IMR-90 (cell line): ENCODE results near the gene RABGEF1. TPM values are rescaled to one million over a fixed set of nuclear protein-coding genes. Genes with fewer than 3 reads are reported as not detected.

Experiments
- ATAC-seq: fragments of 200-7000 bp; cut with Tn5 transposase; 2 replicates; pipeline ENCODE4 v1.9.1; 2020; ENCODE audit warnings: low read depth, mild to moderate bottlenecking, moderate library complexity
- BruUV-seq: library from RNA; stranded (reverse); fragments of 400-500 nt; replicated peaks from 2 replicates; lab custom pipeline; 2021; lab: Mats Ljungman, UMichigan
- CTCF ChIA-PET: fragments of 300-600 bp; formaldehyde crosslinking; extraction: SDS; loops from one replicate; lab custom pipeline; 2021; ENCODE audit warnings: antibody characterized with exemption; lab: Yijun Ruan, JAX
- POLR2A ChIA-PET: fragments of 300-600 bp; sonication (Branson Sonifier 250); formaldehyde crosslinking; loops from one replicate; lab custom pipeline; 2022; ENCODE audit warnings: antibody characterized with exemption; ENCODE audit not compliant: unreplicated experiment; lab: Charles Lee
- DNase-seq: peaks from one replicate; pipeline ENCODE4 v3.0.0; 2013
- H2AFZ ChIP-seq: replicated peaks from 2 replicates; pipeline ENCODE3; 2013; ENCODE audit warnings: low read length, mild to moderate bottlenecking; ENCODE audit not compliant: poor library complexity
- H2AK5ac ChIP-seq: 2 replicates; pipeline ENCODE4 v1.6.1; 2013; ENCODE audit warnings: low read depth, low read length, inconsistent platforms
- H2AK9ac ChIP-seq: replicated peaks from 2 replicates; pipeline ENCODE3; 2013; ENCODE audit warnings: mild to moderate bottlenecking, low read depth, low read length, moderate library complexity; ENCODE audit not compliant: poor library complexity
- H2BK120ac ChIP-seq: 2 replicates; pipeline ENCODE4 v1.6.1; 2013; ENCODE audit warnings: low read depth, low read length, inconsistent platforms
- H2BK15ac ChIP-seq: 3 replicates; pipeline ENCODE4 v1.6.1; 2013; ENCODE audit warnings: low read depth, low read length, inconsistent platforms
- H2BK20ac ChIP-seq: 2 replicates; pipeline ENCODE4 v1.6.1; 2013; ENCODE audit warnings: low read depth, mild to moderate bottlenecking, inconsistent platforms, low read length, moderate library complexity
- H2BK5ac ChIP-seq: 2 replicates; pipeline ENCODE4 v1.6.1; 2013; ENCODE audit warnings: mild to moderate bottlenecking, low read depth, low read length, inconsistent platforms; ENCODE audit not compliant: poor library complexity, severe bottlenecking
- H3K14ac ChIP-seq: replicated peaks from 2 replicates; pipeline ENCODE4 v1.6.1; 2013; ENCODE audit warnings: low read depth, low read length, inconsistent platforms
- H3K18ac ChIP-seq: 2 replicates; pipeline ENCODE4 v1.6.1; 2013; ENCODE audit warnings: low read depth, low read length, control low read depth
- H3K23ac ChIP-seq: 2 replicates; pipeline ENCODE4 v1.6.1; 2013; ENCODE audit warnings: low read depth, low read length, inconsistent platforms
- H3K27ac ChIP-seq: 2 replicates; pipeline ENCODE4 v1.5.1; 2013; ENCODE audit warnings: mild to moderate bottlenecking, control low read depth, low read length; ENCODE audit not compliant: insufficient read depth
- H3K27me3 ChIP-seq: 2 replicates; pipeline ENCODE4 v1.6.1; 2013; ENCODE audit warnings: low read length; ENCODE audit not compliant: control insufficient read depth, insufficient read depth
- H3K36me3 ChIP-seq: 2 replicates; pipeline ENCODE4 v1.6.1; 2013; ENCODE audit warnings: low read length, mixed read lengths; ENCODE audit not compliant: control insufficient read depth, insufficient read depth
- H3K4ac ChIP-seq: 2 replicates; pipeline ENCODE4 v1.6.1; 2013; ENCODE audit warnings: low read depth, low read length, inconsistent platforms
- H3K4me1 ChIP-seq: 2 replicates; pipeline ENCODE4 v1.6.1; 2013; ENCODE audit warnings: low read length, mixed read lengths; ENCODE audit not compliant: control insufficient read depth, insufficient read depth
- H3K4me2 ChIP-seq: 2 replicates; pipeline ENCODE4 v1.6.1; 2013; ENCODE audit warnings: low read depth, mild to moderate bottlenecking, control low read depth, low read length, moderate library complexity
- H3K4me3 ChIP-seq: 2 replicates; pipeline ENCODE4 v1.5.1; 2013; ENCODE audit warnings: low read depth, mild to moderate bottlenecking, control low read depth, low read length, moderate library complexity; ENCODE audit not compliant: insufficient read depth
- H3K56ac ChIP-seq: 2 replicates; pipeline ENCODE4 v1.6.1; 2013; ENCODE audit warnings: low read length, inconsistent platforms; ENCODE audit not compliant: insufficient read depth; ENCODE audit errors: extremely low read depth
- H3K79me1 ChIP-seq, 2 experiments: 2 replicates each; pipeline ENCODE4 v1.6.1; 2013; ENCODE audit warnings: low read length in 2 of 2, inconsistent platforms in 1 of 2, low read depth in 1 of 2
- H3K9ac ChIP-seq: 2 replicates; pipeline ENCODE4 v1.6.1; 2013; ENCODE audit warnings: low read depth, low read length, control low read depth
- H3K9me1 ChIP-seq: 2 replicates; pipeline ENCODE4 v1.6.1; 2013; ENCODE audit warnings: low read length, inconsistent platforms; ENCODE audit not compliant: insufficient read depth
- H3K9me3 ChIP-seq: 2 replicates; pipeline ENCODE4 v1.6.1; 2013; ENCODE audit warnings: low read length; ENCODE audit not compliant: control insufficient read depth, insufficient read depth
- H4K20me1 ChIP-seq: 2 replicates; pipeline ENCODE4 v1.6.1; 2013; ENCODE audit warnings: low read length, inconsistent platforms; ENCODE audit not compliant: insufficient read depth
- H4K5ac ChIP-seq: 2 replicates; pipeline ENCODE4 v1.6.1; 2013; ENCODE audit warnings: mild to moderate bottlenecking, low read depth, low read length, control low read depth
- H4K8ac ChIP-seq, 2 experiments: 2 replicates each; pipeline ENCODE4 v1.6.1; 2013; ENCODE audit warnings: low read depth in 2 of 2, low read length in 2 of 2, control low read depth in 1 of 2, inconsistent platforms in 1 of 2
- H4K91ac ChIP-seq: 2 replicates; pipeline ENCODE4 v1.6.1; 2013; ENCODE audit warnings: low read depth, low read length, inconsistent platforms; ENCODE audit not compliant: insufficient read depth
- BHLHE40 ChIP-seq: fragments of 150-350 bp; IDR thresholded peaks from 2 replicates; pipeline ENCODE4 v1.6.1; 2016; ENCODE audit warnings: mild to moderate bottlenecking, low read depth, low read length
- MXI1 ChIP-seq: IDR thresholded peaks from 2 replicates; pipeline ENCODE4 v1.6.1; 2012; ENCODE audit warnings: low read depth, mild to moderate bottlenecking, low read length, moderate library complexity, borderline replicate concordance
- POLR2A ChIP-seq: IDR thresholded peaks from 2 replicates; pipeline ENCODE4 v1.6.1; 2012; ENCODE audit warnings: mild to moderate bottlenecking, low read depth, low read length
- RCOR1 ChIP-seq: IDR thresholded peaks from 2 replicates; pipeline ENCODE4 v1.6.1; 2012; ENCODE audit warnings: mild to moderate bottlenecking, low read length, improper control_type of control experiment; ENCODE audit not compliant: insufficient replicate concordance
- WGBS, 2 experiments: methylation state at CpG; one replicate each; pipeline versions ENCODE4 v1.1.5 to v1.1.7; 2013; ENCODE audit warnings: missing lambda C conversion rate in 2 of 2; ENCODE audit not compliant: insufficient read length in 1 of 2; ENCODE audit errors: extremely low coverage in 2 of 2; 5-methylcytosine and 5-hydroxymethylcytosine counted together
- dilution Hi-C: fragments of 300-500 bp; cut with HindIII; formaldehyde crosslinking; loops from one replicate; pipeline ENCODE4 v1.14.3; 2018; ENCODE audit warnings: low sequenced_read_pairs; ENCODE audit not compliant: unreplicated experiment
- in situ Hi-C: fragments of 300-500 bp; cut with MboI; formaldehyde crosslinking; loops from 3 replicates; pipeline ENCODE4 v1.14.3; 2019; ENCODE audit warnings: low sequenced_read_pairs, inconsistent platforms, mixed read lengths
- intact Hi-C: fragments of 100-400 bp; cut with micrococcal nuclease; formaldehyde crosslinking; loops from 2 replicates; pipeline ENCODE4 v1.10.0; 2022
- polyA plus RNA-seq, 3 experiments: library from polyadenylated mRNA; depleted of rRNA; stranded (reverse); fragments of >200 nt; gene quantifications; 2 replicates each; pipeline ENCODE4 v1.2.3, GENCODE V29; 2012; ENCODE audit warnings: low replicate concordance in 1 of 3
- total RNA-seq: library from RNA; depleted of rRNA; stranded (reverse); fragments of >200 nt; gene quantifications from 2 replicates; pipeline ENCODE4 v1.2.3, GENCODE V29; 2012
- TF ChIP-seq, protein P1 (sequence below): conservative IDR thresholded peaks from 2 replicates; pipeline ENCODE4 v1.5.1; 2012; ENCODE audit warnings: mild to moderate bottlenecking, low read depth, low read length, improper control_type of control experiment
- TF ChIP-seq, protein P2 (sequence below): fragments of 150-350 bp; IDR thresholded peaks from 2 replicates; pipeline ENCODE4 v1.6.1; 2016; ENCODE audit warnings: low read depth, mild to moderate bottlenecking, low read length, moderate library complexity, borderline replicate concordance

The RABGEF1 gene
- total and polyA plus RNA-seq, 2 of the 4 experiments (the other 2 are of a cell fraction), result 34.9 to 56.6 TPM

DNA sequence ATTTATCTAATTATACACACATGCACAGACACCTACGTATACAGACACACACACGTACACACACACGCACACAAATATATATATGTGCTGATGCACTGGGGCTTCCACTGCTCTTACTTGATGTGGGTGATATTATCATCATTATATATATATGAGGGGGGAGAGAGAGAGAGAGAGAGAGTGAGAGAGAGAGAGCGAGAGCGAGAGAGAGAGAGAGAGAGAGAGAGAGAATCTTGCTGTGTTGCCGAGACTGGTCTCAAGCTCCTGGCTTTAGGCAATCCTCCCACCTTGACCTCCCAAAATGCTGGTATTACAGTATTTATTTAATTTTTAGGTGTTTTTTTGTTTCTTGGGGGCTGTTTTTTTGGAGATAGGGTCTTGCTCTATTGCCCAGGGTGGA, 3.6 kb upstream of the RABGEF1 start:
- Histone ChIP-seq H3K4me2 (no peak overlapping the region), H4K8ac (no peak overlapping the region), H3K36me3 (peaks cover 9% of the 10 kb centered on the region; the same call in 1 of the 2 replicates), H3K14ac (no peak overlapping the region), H3K9ac (no peak overlapping the region), H2BK15ac (no peak overlapping the region), H4K20me1 (peaks cover 2% of the 10 kb centered on the region; the same call in 1 of the 2 replicates), H3K9me3 (peaks cover 8% of the 10 kb centered on the region), H3K4ac (no peak overlapping the region), H2BK5ac (no peak overlapping the region), H2BK20ac (no peak overlapping the region), H3K56ac (no peak overlapping the region), H3K4me3 (no peak overlapping the region), H2AK9ac (no peak overlapping the region), H3K27ac (no peak overlapping the region), H3K79me1 (peaks cover 19 to 65% of the 10 kb centered on the region in 2 experiments; a peak in 3 of 4 replicates), H3K18ac (no peak overlapping the region), H3K9me1 (no peaks in the 10 kb centered on the region), H3K27me3 (no peaks in the 10 kb centered on the region), H2AK5ac (no peak overlapping the region), H4K91ac (no peak overlapping the region), H2BK120ac (no peak overlapping the region), H3K23ac (no peak overlapping the region), H4K5ac (no peak overlapping the region), H3K4me1 (no peaks in the 10 kb centered on the region; the same call in 1 of the 2 replicates), H2AFZ (no peak overlapping the region)
- DNase-seq (no peak), ATAC-seq (no peak)
- in situ Hi-C loops, result no loop called here
- intact Hi-C loops, result no loop called here
- no TSS peak for BruUV-seq
- dilution Hi-C loops, result no loop called here
- CTCF ChIA-PET, result no interaction called here
- TF ChIP-seq BHLHE40 (no peak), RCOR1 (no peak), MXI1 (no peak), POLR2A (no peak)
- TF ChIP-seq, protein P1, sequence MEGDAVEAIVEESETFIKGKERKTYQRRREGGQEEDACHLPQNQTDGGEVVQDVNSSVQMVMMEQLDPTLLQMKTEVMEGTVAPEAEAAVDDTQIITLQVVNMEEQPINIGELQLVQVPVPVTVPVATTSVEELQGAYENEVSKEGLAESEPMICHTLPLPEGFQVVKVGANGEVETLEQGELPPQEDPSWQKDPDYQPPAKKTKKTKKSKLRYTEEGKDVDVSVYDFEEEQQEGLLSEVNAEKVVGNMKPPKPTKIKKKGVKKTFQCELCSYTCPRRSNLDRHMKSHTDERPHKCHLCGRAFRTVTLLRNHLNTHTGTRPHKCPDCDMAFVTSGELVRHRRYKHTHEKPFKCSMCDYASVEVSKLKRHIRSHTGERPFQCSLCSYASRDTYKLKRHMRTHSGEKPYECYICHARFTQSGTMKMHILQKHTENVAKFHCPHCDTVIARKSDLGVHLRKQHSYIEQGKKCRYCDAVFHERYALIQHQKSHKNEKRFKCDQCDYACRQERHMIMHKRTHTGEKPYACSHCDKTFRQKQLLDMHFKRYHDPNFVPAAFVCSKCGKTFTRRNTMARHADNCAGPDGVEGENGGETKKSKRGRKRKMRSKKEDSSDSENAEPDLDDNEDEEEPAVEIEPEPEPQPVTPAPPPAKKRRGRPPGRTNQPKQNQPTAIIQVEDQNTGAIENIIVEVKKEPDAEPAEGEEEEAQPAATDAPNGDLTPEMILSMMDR, result no peak
- TF ChIP-seq, protein P2, sequence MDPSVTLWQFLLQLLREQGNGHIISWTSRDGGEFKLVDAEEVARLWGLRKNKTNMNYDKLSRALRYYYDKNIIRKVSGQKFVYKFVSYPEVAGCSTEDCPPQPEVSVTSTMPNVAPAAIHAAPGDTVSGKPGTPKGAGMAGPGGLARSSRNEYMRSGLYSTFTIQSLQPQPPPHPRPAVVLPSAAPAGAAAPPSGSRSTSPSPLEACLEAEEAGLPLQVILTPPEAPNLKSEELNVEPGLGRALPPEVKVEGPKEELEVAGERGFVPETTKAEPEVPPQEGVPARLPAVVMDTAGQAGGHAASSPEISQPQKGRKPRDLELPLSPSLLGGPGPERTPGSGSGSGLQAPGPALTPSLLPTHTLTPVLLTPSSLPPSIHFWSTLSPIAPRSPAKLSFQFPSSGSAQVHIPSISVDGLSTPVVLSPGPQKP, result no peak
- WGBS, 2 experiments, result no CpG with 5 or more reads among the region's 6 CpGs
- POLR2A ChIA-PET, result no interaction called here
